GM21737 (cell line): Measurements from ENCODE around the gene SCARB2.
"Not testable (repeated sequence)": the region's sequence is repeated elsewhere in the genome, so short reads cannot be mapped to it uniquely, and the experiment has no call there.

Experiments used
- ATAC-seq: cut with Tn5 transposase; IDR thresholded peaks from one replicate; pipeline ENCODE4 v1.9.1; 2021; ENCODE audit warnings: mild to moderate bottlenecking, moderate library complexity; ENCODE audit not compliant: unreplicated experiment

SCARB2 gene

GRCh38 chr4:76213415-76214176, at the start of gene SCARB2:
Gene SCARB2, minus strand, starts transcription at chr4:76213824. Its CDS starts 281 bp downstream, at chr4:76213543.
- peak; percentile 70 for ATAC-seq

DNA sequence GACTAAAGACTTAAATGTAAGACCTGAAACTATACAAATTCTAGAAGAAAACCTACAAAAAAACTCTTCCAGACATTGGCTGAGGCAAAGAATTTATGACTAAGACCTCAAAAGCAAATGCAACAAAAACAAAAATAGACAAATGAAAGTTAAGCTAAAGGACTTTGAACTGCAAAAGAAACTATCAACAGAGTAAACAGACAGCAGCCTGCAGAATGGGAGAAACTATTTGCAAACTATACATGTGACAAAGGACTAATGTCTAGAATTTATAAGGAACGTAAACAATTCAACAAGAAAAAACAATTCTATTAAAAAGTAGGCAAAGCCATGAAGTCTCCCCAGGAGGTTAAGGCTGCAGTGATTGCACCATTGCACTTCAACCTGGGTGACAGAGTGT, 46.9 kb upstream of the SCARB2 start:
- no peak for ATAC-seq

- ATAC-seq = no peak
Observed at GRCh38 chr4:76257824-76258223, 44.2 kb upstream of the SCARB2 start.

- no peak for ATAC-seq
Observed at GRCh38 chr4:76256968-76257367, 43.3 kb upstream of the SCARB2 start.

DNA sequence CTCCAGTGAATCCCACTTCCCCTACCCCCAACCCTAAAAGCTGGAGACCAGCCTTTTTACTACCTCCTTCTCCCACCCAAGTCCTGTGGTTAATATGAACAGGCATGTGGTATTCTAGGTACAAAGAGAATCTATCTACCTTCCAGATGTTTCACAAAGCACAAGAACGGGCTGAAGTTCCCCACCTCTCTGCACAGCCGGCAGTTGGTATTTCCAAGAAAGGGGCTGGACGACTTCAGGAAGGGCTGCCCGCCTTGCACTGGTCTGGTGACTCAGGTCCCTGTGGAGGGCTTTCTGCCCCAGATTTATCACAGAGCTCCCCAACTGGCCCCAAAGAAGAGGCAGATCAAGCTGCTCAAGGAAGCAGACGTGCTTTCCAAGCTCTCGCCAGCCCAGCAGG, 42.4 kb upstream of the SCARB2 start:
- ATAC-seq = no peak

GRCh38 chr4:76253511-76253910, 39.9 kb upstream of the SCARB2 start:
- ATAC-seq = no peak

DNA sequence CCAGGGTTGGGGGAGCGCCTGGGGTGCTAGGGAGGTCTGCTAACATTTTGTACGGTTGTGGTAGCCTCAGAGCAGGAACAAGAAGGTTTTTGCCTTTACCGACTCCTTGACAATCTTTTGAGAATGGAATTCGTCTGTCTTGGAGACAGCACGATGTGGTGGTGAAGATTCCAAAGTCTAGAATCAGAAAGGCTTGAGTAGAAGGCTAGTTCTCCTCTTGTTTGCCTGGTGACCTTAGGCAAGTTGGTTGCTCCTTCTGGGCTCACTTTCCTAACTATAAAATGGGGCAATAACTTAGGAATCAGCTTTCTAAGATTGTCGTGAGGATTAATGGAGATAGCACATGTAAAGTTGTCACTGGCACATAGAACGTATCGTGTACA, 38.6 kb upstream of the SCARB2 start:
- no peak for ATAC-seq

- no peak for ATAC-seq
Observed at GRCh38 chr4:76251441-76252270, 38.0 kb upstream of the SCARB2 start, which contains the start of gene FAM47E. Gene FAM47E, plus strand, starts transcription at chr4:76251721. Its CDS starts 26 bp downstream, at chr4:76251747.

- ATAC-seq = no peak
Observed at GRCh38 chr4:76250962-76251361, 37.3 kb upstream of the SCARB2 start.

GRCh38 chr4:76246852-76247251, 33.2 kb upstream of the SCARB2 start:
- ATAC-seq = no peak

DNA sequence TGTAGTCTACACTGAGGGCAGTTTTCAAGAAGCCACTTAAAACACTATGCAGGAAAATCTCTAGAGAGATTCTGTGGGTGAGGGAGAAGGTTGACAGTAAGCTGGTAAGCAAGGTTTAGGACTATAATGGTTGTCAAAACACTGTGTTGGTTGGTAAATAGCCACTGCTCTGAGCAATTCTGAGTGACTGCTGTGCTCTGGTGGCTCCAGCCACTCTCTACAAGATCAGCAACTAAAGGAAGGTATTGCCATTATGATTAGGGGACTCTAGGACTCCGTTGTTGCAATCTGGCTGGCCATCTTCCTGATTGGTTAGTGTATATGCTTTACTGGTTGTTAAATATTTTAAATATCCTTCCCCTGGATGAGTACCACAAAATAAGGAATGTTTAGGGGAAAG, 32.4 kb upstream of the SCARB2 start:
- no peak for ATAC-seq

GRCh38 chr4:76243877-76244276, 30.3 kb upstream of the SCARB2 start:
- not testable (repeated sequence) for ATAC-seq

GRCh38 chr4:76240236-76240635, 26.6 kb upstream of the SCARB2 start:
- ATAC-seq = no peak

- ATAC-seq = no peak
Observed at GRCh38 chr4:76238701-76239100, 25.1 kb upstream of the SCARB2 start.

GRCh38 chr4:76238236-76238635, 24.6 kb upstream of the SCARB2 start:
- ATAC-seq = no peak

DNA sequence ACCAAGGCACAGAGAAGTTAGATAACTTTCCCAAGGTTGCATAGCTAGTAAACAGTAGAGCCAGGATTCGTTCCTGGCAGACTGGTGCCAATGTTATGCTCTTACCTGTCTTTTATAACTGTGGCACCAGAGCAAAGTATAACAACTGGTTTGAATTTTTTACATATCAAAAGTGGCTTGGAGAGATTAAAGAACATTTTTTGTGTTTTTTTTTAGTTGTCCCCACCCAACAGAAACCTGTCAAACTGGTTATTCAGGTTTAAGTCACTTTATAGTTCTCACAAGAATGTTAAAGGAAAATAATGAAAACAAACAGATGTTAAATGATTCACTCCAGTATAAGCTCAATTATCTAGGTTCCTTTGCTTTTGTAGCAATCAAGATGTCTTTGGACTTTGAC, 22.3 kb upstream of the SCARB2 start:
- no peak for ATAC-seq

DNA sequence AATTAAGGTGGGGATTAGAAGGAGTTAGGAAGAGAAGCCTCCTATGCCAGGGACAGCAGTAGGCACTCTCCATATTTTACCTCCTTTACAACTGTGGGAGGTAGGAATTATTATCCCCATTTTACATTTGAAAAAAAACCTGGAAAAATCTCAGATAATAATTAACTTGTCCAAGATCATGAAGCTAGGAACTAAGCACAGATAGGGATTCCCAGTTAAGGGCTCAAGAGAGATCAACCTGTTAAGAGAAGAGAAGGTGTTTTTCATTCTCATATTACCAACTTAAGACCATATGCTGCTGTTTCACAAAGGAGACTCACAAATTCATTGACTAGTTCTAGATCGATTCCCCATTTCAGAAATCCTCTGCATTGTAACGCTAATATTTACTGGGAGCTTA, 21.8 kb upstream of the SCARB2 start:
- no peak for ATAC-seq

GRCh38 chr4:76234679-76235044, 21.0 kb upstream of the SCARB2 start:
- ATAC-seq = no peak

- ATAC-seq = no peak
Observed at GRCh38 chr4:76233967-76234678, 20.5 kb upstream of the SCARB2 start.

GRCh38 chr4:76233529-76233928, 19.9 kb upstream of the SCARB2 start:
- no peak for ATAC-seq

DNA sequence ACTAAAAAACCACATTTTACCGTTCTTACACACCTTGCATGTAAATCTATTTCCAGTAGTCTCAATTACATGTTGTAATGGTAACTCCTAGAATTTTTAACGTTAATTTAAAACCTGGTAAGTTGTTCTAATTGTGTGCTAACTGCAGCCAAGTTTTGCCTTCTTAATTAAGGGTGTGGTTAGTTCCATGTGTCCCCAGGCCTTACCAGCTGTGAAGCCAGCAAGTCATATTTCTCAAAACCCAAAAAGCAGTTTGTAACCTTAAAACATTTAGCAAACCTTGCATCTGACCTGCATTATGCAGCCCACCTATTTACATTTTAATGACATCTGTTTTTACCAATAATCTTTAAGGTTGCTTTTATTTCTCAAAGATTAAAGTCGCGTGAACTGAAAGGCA, 19.5 kb upstream of the SCARB2 start:
- no peak for ATAC-seq

DNA sequence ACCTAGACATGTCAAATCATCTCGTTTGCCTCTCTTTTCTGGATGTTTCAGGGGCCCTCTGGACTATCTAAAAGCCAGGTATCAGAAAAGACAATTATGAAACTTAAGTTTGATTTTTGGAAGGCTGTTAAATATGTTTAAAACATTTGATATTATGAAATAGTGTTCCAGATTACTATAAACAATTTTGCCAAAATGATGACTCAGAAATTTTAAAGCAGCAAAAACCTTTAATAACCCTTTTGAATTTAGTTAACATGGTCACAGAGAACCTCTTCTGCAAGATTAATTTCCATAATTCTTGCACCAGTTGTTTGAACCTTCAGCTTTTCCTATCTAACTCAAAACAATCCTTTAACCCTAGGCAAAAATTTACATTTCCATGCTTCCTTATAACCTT, 19.1 kb upstream of the SCARB2 start:
- ATAC-seq = no peak
